Activated naive CD4-positive, alpha-beta T cell treated with anti-CD3 and anti-CD28 coated beads, Interleukin-2, amount 50 U/mL, for 24 hours (primary cell): Measurements from ENCODE around the gene ZNF236.
A peak's percentile ranks its signal among the peaks of the same experiment; 100 is the strongest.
"Not testable (repeated sequence)": the region's sequence is repeated elsewhere in the genome, so short reads cannot be mapped to it uniquely, and the experiment has no call there.

Experiments used
- H3K27ac Mint-ChIP-seq: one replicate; pipeline ENCODE4 v1.8.0; 2021; ENCODE audit warnings: mild to moderate bottlenecking, mixed read lengths
- H3K27me3 Mint-ChIP-seq: one replicate; pipeline ENCODE4 v1.8.0; 2021; ENCODE audit warnings: mixed read lengths
- H3K36me3 Mint-ChIP-seq: one replicate; pipeline ENCODE4 v1.8.0; 2021; ENCODE audit warnings: mixed read lengths
- H3K4me1 Mint-ChIP-seq: one replicate; pipeline ENCODE4 v1.8.0; 2021; ENCODE audit warnings: mixed read lengths
- H3K4me3 Mint-ChIP-seq: one replicate; pipeline ENCODE4 v1.8.0; 2021; ENCODE audit warnings: mild to moderate bottlenecking, mixed read lengths
- H3K9me3 Mint-ChIP-seq: one replicate; pipeline ENCODE4 v1.8.0; 2021; ENCODE audit warnings: mixed read lengths

The ZNF236 gene

DNA sequence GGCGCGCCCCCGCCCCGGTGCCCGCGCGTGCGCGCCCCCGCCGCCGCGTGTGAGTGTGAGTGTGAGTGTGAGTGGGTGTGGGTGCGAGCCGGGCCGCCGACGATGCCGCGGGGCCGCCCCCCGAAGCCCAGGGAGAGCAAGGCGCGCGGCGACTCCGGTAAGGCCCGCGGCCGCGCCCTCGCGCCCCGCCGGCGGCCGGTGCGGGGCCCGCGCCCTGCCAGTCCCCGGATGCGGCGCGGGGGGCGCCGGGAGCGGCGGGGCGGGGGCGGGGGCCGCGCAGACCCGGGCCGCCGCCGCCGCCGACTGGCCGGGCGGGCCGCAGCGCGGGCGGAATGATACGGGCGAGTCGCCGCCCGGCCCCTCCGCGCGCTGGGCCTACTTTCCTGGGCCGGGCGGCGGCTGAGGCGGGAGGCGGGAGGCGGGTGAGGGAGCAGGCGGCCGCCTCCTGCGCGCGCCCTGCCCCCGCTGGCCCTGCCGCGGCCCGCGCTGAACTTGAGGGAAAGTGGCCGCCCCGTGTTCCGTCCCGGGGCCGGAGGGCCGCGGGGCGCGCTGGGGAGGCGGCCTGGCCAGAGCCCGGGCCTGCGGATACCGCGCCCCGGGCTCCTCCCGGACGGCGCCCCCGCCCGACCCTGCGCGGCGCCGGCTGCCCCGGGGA is at the start of gene ZNF236:
ZNF236 (plus strand) TSS at position 52 of the 655 bp plus-strand sequence; CDS start at position 103, 51 bp downstream.
- H3K36me3 Mint-ChIP-seq: no peaks in the 10 kb centered on the region
- peaks cover 54% of the 10 kb centered on the region for H3K4me1 Mint-ChIP-seq
- H3K27me3 Mint-ChIP-seq: no peaks in the 10 kb centered on the region
- H3K4me3 Mint-ChIP-seq: peak within 1 kb of the TSS; percentile 91
- H3K9me3 Mint-ChIP-seq: no peaks in the 10 kb centered on the region
- H3K27ac Mint-ChIP-seq: peak within 1 kb of the TSS; percentile 91

DNA sequence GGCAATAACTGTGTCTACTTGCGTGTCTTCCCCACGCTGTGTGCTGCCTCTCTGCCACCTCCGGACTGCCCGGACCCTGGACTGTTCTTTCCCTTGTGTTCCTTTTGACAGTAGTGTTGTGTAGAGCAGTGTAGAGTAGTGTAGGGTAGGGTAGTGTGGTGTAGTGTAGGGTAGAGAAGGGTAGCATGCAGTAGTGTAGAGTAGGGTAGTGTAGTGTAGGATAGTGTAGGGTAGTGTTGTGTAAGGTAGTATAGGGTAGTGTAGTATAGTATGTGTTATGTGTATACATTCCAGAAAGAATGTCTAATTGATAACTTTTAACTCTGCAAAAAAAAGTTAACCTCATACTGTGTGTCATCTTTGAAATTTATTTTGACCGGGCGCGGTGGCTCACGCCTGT is 49.7 kb upstream of the ZNF236 start:
- peaks cover 6% of the 10 kb centered on the region for H3K9me3 Mint-ChIP-seq
- peaks cover 2% of the 10 kb centered on the region for H3K27me3 Mint-ChIP-seq
- H3K4me1 Mint-ChIP-seq: no peaks in the 10 kb centered on the region
- H3K36me3 Mint-ChIP-seq: peaks cover 8% of the 10 kb centered on the region
- H3K4me3 Mint-ChIP-seq: no peak overlapping the region
- H3K27ac Mint-ChIP-seq: no peak overlapping the region

DNA sequence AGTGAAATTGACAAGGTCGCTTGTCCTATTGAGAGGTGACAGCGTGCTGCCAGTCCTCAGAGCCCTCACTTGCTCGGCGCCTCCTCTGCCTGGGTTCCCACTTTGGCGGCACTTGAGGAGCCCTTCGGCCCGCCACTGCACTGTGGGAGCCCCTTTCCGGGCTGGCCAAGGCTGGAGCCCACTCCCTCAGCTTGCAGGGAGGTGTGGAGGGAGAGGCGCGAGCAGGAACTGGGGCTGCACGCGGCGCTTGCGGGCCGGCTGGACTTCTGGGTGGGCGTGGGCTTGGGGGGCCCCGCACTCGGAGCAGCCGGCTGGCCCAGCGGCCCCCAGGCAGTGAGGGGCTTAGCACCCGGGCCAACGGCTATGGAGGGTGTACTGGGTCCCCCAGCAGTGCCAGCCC is 45.3 kb upstream of the ZNF236 start:
- H3K9me3 Mint-ChIP-seq, H3K36me3 Mint-ChIP-seq, H3K27ac Mint-ChIP-seq, H3K4me3 Mint-ChIP-seq, H3K27me3 Mint-ChIP-seq, H3K4me1 Mint-ChIP-seq: not testable (repeated sequence)

DNA sequence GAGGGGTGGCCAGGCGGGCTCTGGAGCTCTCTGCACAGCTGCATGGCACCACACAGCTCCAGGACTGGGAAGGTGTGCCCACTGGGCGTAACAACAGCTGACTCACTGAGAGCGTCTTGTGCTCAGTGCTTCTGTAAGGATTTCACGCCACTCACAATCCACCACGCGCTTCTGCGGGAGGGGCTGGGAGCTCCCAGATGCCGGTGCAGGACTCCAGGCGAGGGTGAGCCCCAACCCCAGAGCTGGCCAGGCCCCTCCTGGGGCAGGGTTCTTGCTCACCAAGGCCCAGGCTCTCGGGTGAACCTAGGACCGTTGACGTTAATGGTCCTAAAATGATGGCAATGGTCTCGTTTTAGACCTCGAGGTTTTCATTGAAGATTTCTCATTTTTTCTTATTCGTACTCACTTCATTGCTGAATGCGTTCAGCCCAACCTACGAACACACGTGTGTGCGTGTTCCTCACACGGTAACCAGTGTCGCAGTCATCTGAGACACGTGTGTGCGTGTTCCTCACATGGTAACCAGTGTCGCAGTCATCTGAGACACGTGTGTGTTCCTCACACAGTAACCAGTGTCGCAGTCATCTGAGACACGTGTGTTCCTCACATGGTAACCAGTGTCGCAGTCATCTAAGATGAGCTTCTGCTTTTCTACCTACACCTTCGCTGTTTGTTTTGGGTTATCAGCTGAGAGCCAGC is 38.4 kb upstream of the ZNF236 start:
- H3K27ac Mint-ChIP-seq: no peak overlapping the region
- H3K36me3 Mint-ChIP-seq: no peaks in the 10 kb centered on the region
- no peaks in the 10 kb centered on the region for H3K4me1 Mint-ChIP-seq
- peaks cover 3% of the 10 kb centered on the region for H3K27me3 Mint-ChIP-seq
- H3K4me3 Mint-ChIP-seq: no peak overlapping the region
- H3K9me3 Mint-ChIP-seq: no peaks in the 10 kb centered on the region

DNA sequence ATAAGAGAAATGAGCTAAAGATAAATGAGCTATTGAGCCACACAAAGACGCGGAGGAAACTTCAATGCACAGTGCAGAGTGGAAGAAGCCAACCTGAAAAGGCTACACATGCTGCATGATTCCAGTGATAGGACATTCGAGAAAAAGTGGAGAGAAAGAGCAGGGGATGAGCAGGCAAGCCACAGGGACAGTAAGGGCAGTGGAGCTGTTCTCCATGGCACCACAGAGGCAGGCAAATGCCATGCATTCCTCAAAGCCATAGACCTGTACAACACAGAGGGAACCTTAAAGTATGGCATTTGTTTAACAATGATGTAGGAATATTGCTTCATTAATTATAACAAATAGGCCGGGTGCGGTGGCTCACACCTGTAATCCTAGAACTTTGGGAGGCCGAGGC is 36.5 kb upstream of the ZNF236 start:
- H3K27ac Mint-ChIP-seq: no peak overlapping the region
- H3K9me3 Mint-ChIP-seq: no peaks in the 10 kb centered on the region
- H3K4me3 Mint-ChIP-seq: no peak overlapping the region
- H3K36me3 Mint-ChIP-seq: no peaks in the 10 kb centered on the region
- no peaks in the 10 kb centered on the region for H3K4me1 Mint-ChIP-seq
- H3K27me3 Mint-ChIP-seq: peaks cover 3% of the 10 kb centered on the region

DNA sequence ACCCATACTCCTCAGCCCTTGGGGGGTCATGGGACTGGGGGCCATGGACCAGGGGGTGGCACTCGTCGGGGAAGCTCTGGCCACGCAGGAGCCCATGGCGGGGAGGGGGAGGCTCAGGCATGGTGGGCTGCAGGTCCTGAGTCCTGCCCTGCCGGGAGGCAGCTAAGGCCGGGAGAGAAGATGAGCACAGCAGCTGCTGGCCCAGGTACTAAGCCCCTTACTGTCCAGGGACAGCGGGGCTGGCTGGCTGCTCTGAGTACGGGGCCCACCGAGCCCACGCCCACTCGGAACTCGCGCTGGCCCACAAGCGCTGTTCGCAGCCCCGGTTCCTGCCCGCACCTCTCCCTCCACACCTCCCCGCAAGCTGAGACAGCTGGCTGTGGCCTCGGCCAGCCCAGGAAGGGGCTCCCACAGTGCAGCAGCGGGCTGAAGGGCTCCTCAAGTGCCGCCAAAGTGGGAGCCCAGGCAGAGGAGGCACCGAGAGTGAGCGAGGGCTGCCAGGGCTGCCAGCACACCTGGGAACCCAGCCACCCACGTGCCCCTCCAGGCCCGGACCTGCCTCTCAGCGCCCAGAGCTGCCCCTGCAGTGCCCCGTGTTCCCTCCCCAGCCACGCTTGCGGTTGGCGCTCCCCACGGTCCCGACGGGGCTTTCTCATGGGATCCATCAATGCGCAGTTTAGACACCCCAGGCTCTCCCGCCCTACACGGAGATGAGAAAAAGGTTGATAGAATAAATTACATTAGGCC is 33.6 kb upstream of the ZNF236 start:
- H3K4me3 Mint-ChIP-seq: no peak overlapping the region
- peaks cover 3% of the 10 kb centered on the region for H3K4me1 Mint-ChIP-seq
- H3K27me3 Mint-ChIP-seq: peaks cover 1% of the 10 kb centered on the region
- no peaks in the 10 kb centered on the region for H3K9me3 Mint-ChIP-seq
- no peak overlapping the region for H3K27ac Mint-ChIP-seq
- no peaks in the 10 kb centered on the region for H3K36me3 Mint-ChIP-seq

DNA sequence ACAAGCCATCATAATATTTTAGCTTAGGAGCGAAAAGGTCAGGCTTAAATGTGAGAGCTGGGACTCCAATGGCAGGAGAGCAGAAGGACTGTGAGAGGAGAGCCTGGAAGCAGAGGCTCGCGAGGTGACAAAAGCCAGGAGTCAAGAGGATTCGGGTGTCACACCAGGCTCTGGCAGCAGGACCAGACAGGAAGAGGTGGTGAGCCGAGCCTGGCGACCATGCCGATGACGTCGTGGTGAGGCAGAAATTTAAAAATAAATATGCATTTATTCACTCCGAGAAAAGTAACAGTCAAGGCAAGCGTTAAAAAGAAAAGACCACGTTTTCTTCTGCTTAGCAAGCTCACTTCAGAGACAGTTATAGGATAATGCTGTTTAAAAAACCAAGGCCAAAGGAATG is 31.3 kb upstream of the ZNF236 start:
- Mint-ChIP-seq H3K4me3 (no peak overlapping the region), H3K9me3 (no peaks in the 10 kb centered on the region), H3K27me3 (peaks cover 6% of the 10 kb centered on the region)

DNA sequence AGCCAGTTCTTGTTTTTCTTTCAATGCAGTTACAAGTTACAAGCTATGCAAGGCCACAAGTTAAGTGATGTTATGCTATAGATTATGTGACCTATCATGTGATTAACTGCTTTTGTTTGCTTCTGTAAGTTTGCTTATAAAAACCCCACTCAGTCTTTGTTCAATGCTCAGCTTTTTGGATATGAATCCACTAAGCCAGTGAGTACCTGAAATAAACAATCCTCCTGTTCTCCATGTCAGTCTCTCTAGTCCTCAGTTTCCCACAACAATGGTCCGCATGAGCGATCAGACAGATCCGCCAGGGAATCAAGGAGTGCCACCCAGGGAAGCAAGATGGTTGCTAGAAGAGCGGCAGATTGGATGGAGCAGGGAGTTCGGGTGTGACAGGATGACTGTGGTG is 30.7 kb upstream of the ZNF236 start:
- peaks cover 6% of the 10 kb centered on the region for H3K27me3 Mint-ChIP-seq
- no peaks in the 10 kb centered on the region for H3K9me3 Mint-ChIP-seq
- peaks cover 3% of the 10 kb centered on the region for H3K4me1 Mint-ChIP-seq
- H3K36me3 Mint-ChIP-seq: peaks cover 2% of the 10 kb centered on the region
- H3K4me3 Mint-ChIP-seq: no peak overlapping the region
- no peak overlapping the region for H3K27ac Mint-ChIP-seq

More for the DNA sequence above, 31.3 kb upstream of the ZNF236 start:
- no peaks in the 10 kb centered on the region for H3K36me3 Mint-ChIP-seq
- H3K4me1 Mint-ChIP-seq: peaks cover 3% of the 10 kb centered on the region
- no peak overlapping the region for H3K27ac Mint-ChIP-seq

DNA sequence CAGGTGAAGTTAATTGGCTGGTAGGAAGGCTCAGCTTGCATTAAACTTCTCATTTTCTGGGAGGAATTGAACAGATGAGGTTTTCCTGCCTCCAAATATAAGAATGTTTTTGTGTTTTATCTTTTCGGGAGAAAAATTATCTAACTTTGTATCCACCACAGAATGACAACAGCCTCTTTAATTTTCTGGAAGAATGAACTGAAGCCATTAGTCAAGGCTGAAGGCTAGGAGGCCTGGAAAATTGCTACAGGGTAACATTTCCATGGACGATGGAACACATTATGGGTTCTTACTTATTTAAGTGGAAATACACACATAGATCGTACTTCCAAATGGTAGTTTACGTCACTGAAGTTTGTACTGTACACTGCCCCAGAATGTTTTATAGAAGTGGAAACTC is 28.0 kb upstream of the ZNF236 start:
- H3K4me1 Mint-ChIP-seq: peaks cover 3% of the 10 kb centered on the region

DNA sequence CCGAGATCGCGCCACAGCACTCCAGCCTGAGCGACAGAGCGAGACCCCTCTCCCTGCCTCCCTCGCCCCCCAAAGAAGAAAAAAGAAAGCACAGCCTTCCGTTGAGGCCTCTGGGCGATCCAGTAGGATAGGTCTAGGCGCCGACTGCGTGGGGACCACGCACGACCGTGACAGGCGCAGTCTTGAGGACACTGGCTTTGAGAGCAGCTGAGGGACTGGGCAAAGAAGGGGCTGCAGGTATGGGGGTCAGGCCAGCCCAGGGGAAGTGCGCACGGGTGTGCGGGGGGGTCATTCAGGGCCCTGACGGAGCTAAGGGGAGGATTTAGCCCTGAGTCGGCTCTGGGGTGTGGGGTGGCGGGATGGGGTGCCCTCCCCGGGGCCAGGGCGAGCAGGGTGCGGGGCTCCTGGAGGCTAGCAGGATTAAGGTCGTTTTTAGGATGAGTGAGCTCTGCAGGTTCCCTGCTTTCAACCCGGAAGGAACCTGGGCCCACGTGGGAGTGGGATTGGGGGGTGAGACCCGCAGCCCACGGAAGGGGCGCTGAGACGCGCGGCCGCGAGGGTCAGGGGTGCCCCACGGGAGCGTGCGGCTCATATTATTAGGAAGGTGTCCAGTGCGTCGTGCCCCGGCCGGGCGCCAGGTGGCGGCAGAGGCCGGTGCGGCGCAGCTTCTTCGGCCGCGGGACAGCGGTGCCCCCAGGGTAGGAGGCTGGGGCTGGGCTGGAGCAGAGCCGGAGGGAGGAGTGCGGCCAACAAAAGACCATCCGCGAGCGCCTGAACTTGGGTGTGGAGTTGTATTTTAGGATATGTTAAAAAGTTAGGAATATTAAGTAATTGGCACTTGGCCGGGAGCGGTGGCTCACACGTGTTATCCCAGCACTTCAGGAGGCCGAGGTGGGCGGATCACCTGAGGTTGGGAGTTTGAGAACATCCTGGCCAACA is 20.5 kb upstream of the ZNF236 start:
- Mint-ChIP-seq H3K4me3 (peak overlapping the region; percentile 39), H3K27me3 (peaks cover 1% of the 10 kb centered on the region), H3K9me3 (no peaks in the 10 kb centered on the region), H3K4me1 (peaks cover 6% of the 10 kb centered on the region), H3K36me3 (peaks cover 1% of the 10 kb centered on the region), H3K27ac (no peak overlapping the region)

More for the DNA sequence above, 28.0 kb upstream of the ZNF236 start:
- Mint-ChIP-seq H3K27ac (no peak overlapping the region), H3K4me3 (no peak overlapping the region), H3K36me3 (peaks cover 3% of the 10 kb centered on the region), H3K27me3 (peaks cover 6% of the 10 kb centered on the region), H3K9me3 (no peaks in the 10 kb centered on the region)

DNA sequence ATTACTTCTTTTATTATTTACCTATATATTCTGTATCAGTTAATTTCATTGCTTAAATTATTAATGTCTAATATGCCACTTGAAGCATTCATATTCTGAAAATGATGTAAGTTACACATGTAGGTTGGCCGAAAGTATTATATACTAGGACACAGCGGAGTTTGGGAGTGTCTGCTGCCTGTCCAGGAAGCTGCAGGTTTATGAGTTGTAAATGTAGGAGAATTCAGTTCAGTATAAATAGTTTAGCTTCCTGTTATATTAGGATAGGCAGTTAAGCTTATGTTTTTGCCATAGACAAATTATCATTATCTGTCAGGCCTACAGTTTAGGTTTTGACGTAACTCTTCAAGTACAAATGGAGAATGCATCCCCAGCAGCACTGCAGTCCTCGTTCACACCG is 18.9 kb upstream of the ZNF236 start:
- H3K9me3 Mint-ChIP-seq: no peaks in the 10 kb centered on the region
- peaks cover 6% of the 10 kb centered on the region for H3K4me1 Mint-ChIP-seq
- H3K36me3 Mint-ChIP-seq: peaks cover 1% of the 10 kb centered on the region
- no peak overlapping the region for H3K27ac Mint-ChIP-seq
- peak overlapping the region; percentile 23 for H3K4me3 Mint-ChIP-seq
- H3K27me3 Mint-ChIP-seq: peaks cover 1% of the 10 kb centered on the region

DNA sequence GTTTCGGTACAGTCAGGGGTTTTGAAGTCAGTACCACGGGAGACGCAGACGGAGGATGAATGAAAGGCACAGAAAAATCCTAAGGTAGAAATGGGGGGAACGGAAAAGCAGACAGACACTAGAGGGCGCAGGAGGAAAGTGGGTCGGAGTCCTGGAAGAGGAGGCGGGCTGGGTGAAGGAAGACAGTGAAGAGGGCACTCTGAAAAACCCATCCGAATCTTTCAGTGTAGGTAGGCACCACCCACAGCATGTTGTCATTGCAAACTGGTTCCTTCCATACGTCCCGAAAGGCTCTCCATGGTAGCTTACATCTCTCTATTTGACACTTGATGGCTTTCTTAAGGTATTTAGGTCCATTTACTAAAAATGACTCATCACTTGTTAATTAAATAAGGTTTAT is 18.5 kb upstream of the ZNF236 start:
- peak overlapping the region; percentile 23 for H3K4me3 Mint-ChIP-seq
- H3K36me3 Mint-ChIP-seq: no peaks in the 10 kb centered on the region
- H3K9me3 Mint-ChIP-seq: no peaks in the 10 kb centered on the region
- peaks cover 6% of the 10 kb centered on the region for H3K4me1 Mint-ChIP-seq
- no peak overlapping the region for H3K27ac Mint-ChIP-seq
- H3K27me3 Mint-ChIP-seq: peaks cover 1% of the 10 kb centered on the region

DNA sequence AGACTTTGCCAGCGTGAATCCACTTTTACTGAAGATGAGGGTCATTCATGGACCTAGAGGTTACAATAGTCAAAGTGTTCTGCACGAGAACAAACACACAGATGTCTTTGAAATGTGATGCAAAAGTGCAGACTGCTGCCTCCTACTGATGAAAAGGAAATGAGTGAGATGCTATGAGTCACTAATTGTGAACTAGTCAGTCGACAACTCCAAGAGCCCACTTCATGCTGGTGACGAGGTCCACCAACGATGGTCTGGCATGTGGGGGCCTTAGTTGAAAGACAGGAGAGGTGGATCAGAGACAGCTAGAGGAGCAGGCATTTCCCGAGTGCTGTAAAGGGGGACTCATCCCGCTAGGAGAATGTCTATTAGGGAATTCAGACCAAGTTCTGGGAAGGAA is 17.1 kb upstream of the ZNF236 start:
- no peaks in the 10 kb centered on the region for H3K27me3 Mint-ChIP-seq
- peaks cover 6% of the 10 kb centered on the region for H3K4me1 Mint-ChIP-seq
- no peaks in the 10 kb centered on the region for H3K9me3 Mint-ChIP-seq
- H3K4me3 Mint-ChIP-seq: no peak overlapping the region
- H3K27ac Mint-ChIP-seq: no peak overlapping the region
- H3K36me3 Mint-ChIP-seq: peaks cover 2% of the 10 kb centered on the region

DNA sequence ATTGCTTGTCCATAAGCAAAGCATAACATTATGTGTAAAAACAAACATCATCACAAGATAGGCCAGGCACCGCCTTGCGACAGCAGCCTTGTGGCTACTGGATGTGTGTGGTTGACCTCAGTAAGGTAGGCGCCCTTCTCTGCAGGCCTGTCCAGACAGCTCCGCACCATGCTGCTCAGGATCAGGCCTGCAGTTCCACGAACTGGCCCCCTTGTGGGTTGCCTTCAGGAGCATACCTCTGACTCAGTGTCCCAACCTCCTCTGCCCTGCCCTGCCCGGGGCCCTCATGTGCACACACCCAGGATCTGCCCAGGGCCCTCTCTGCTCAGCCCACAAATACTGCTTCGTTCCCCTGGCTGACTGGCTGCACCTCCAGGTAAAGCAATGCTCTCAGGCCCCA is 16.1 kb upstream of the ZNF236 start:
- Mint-ChIP-seq H3K36me3 (peaks cover 2% of the 10 kb centered on the region), H3K27ac (no peak overlapping the region), H3K4me3 (no peak overlapping the region), H3K4me1 (peaks cover 6% of the 10 kb centered on the region), H3K27me3 (no peaks in the 10 kb centered on the region), H3K9me3 (no peaks in the 10 kb centered on the region)

DNA sequence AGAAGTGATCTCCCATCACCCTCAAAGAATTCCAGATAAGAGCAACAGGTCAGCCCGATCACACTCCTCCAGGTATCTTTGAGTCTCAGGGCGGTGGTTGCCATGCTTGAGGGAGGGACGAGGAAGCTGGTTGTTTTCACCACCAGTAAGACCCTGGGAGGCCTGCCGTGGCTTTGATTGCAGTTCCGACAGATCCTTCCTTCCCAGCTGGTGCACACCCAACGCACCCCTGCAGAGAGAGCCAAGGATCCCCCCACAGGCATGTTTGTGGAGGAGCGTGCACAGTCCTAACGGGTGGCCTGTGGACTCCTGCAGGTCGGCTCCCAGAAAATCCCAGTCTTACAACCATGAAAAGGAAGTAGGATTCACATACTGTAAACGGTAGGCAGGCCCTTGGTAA is 13.8 kb upstream of the ZNF236 start:
- H3K4me1 Mint-ChIP-seq: peaks cover 4% of the 10 kb centered on the region
- peaks cover 2% of the 10 kb centered on the region for H3K36me3 Mint-ChIP-seq
- H3K27me3 Mint-ChIP-seq: no peaks in the 10 kb centered on the region
- H3K9me3 Mint-ChIP-seq: no peaks in the 10 kb centered on the region
- H3K4me3 Mint-ChIP-seq: no peak overlapping the region
- H3K27ac Mint-ChIP-seq: no peak overlapping the region
